ENCODE results near the gene IL10RB.

IL10RB gene

DNA sequence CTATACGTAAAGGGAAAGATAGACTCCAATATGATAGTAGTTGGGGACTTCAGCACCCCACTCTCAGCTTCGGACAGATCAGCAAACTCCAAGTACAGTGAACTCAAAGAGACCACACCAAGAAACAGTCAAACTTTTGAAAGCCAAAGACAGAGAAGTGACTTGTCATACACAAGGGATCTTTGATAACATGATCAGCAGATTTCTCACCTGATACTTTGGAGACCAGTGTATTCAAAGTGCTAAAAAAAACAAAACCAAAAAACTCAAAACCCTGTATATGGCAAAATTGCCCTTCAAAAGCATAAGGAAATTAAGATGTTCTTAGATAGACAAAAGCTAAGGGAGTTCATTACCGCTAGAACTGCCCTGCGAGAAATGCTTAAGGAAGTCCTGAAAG is 68.0 kb downstream of the IL10RB start:
- no peak for DNase-seq (ENCODE audit: low read depth)

DNA sequence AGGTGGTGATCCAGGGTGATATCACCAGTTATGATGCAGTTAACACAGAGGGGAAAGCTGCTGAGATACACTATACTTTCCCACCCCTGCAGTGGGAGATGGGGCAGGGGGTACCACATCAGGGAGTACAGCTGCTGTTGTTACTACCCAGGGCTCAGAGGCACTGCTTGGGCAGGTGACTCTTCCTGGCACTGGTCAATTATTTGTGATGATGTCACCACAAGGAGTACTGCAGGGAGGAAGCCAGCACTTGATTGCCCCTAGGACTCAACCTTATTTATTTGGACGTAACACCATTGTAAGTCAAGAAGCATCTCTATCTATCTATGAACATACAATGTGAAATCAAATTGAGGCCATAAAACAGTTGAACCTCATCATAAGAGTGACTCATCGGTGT is 68.7 kb downstream of the IL10RB start:
- no peak for DNase-seq (ENCODE audit: low read depth)

DNA sequence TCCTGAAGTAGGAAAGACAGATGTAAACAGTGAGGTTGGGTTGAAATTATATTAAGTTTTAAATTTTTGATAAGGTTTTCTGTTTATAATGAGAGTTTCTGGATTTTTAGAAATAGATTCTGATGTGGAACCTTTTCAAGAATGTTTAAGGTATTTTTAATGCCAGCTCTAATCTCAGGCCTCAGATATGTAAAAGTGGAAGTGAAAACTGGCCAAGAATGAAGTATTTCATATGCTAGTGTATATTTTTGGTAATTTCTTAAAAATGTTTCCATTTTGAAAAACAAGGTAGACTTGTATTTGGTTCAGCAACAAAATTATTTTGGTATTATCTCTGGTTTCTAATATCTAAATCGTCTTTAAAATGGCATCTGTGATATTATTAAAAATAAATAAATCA is 73.0 kb downstream of the IL10RB start:
- DNase-seq (ENCODE audit: low read depth), result no peak

DNA sequence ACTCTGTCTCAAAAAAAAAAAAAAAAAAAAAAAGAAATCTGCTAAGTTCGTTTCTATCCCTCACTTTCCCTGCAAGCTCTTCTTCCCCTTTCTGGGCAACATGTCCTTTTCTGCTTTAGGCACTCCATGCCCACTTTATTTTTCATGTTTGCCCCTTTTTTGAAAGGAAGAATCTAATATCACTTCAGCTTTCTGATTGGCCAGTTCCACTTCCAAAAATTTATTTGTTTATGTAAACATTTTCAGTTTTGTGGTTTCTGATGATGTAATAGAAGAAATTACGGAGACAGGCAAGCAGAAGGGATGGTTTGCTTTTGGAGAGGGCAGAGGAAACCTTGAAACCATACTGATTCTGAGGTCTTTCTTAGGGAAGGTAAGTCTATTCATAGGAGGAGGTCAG is 73.8 kb downstream of the IL10RB start:
- DNase-seq (ENCODE audit: low read depth), result no peak

DNA sequence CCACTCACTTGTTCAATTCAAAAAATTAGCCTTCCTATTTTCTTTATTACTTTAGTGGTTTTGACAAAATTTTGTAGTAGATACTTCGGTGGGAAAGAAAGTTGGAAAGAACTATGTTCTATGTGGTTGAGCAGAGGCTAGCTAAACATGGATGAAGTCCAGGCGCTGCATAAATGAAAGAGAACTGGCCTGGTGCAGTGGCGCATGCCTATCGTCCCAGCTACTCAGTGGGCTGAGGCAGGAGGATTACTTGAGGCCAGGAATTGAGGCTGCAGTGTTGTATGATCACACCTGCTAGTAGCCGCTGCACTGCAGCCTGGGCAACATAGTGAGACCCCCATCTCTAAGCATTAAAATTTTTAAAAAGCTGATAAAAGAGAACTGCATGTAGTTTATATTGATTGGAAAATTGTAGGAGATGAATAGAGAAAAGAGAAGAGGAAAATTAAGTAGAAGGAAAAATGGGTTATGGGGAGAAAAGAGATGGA is 79.6 kb downstream of the IL10RB start:
- no peak for DNase-seq (ENCODE audit: low read depth)
